Progenitor cell of endocrine pancreas (in vitro differentiated cells): Measurements from ENCODE around the gene UGT1A3. TPM values are rescaled to one million over a fixed set of nuclear protein-coding genes. Genes with fewer than 3 reads are reported as not detected.

Experiments used
- DNase-seq: peaks from one replicate; pipeline ENCODE4 v3.0.0; 2021; ENCODE audit warnings: low spot score; ENCODE audit not compliant: unreplicated experiment
- H3K27ac Mint-ChIP-seq: 2 replicates; pipeline ENCODE4 v1.8.0; 2021; ENCODE audit warnings: mild to moderate bottlenecking, moderate library complexity, mixed read lengths
- H3K27me3 Mint-ChIP-seq: 2 replicates; pipeline ENCODE4 v1.8.0; 2021; ENCODE audit warnings: mixed read lengths
- H3K36me3 Mint-ChIP-seq: 2 replicates; pipeline ENCODE4 v1.8.0; 2022; ENCODE audit warnings: mixed read lengths; ENCODE audit not compliant: insufficient read depth
- H3K4me1 Mint-ChIP-seq: 2 replicates; pipeline ENCODE4 v1.8.0; 2021; ENCODE audit warnings: low read depth, mixed read lengths
- H3K4me3 Mint-ChIP-seq: 2 replicates; pipeline ENCODE4 v1.8.0; 2021; ENCODE audit warnings: low read depth, mild to moderate bottlenecking, moderate library complexity, mixed read lengths
- H3K9me3 Mint-ChIP-seq: 2 replicates; pipeline ENCODE4 v1.8.0; 2021; ENCODE audit warnings: low read depth, mixed read lengths
- total RNA-seq: library from RNA; stranded (reverse); gene quantifications from 2 replicates; pipeline ENCODE4 v1.2.1, GENCODE V29; 2021
- TF ChIP-seq, protein P1 (sequence below): fragments of 200-600 bp; sonication (generic); IDR thresholded peaks from one replicate; pipeline ENCODE4 v1.5.0; 2021; ENCODE audit warnings: antibody characterized with exemption, mild to moderate bottlenecking; ENCODE audit not compliant: unreplicated experiment

The UGT1A3 gene
- total RNA-seq, 1 donor from 2014 or later, result not detected

DNA sequence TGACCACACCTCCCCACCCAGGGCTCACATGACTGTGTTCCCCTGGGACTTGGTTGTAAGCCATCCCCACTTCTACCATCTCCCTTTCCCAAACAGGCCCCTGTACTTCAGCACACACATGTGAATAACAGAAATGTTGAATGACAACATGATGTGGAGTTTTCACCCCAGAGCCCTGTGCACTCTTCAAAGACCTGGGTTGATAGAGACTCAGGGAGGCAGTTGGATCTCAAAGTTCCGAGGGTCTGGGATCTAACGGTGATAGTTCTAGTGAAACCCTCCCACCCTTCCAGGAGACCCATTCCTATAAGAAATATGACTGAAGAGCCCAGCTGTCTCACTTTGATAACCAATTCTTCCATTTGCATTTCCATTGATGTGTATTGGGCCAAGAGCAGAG, 49.2 kb downstream of the UGT1A3 start, which contains the start of gene MROH2A:
Gene MROH2A, plus strand, starts transcription at position 301 of the 400 bp plus-strand sequence. CDS start 1,029 bp downstream, outside the sequence.
- Mint-ChIP-seq H3K4me1 (no peaks in the 10 kb centered on the region), H3K36me3 (no peaks in the 10 kb centered on the region), H3K27ac (no peak within 1 kb of the TSS), H3K9me3 (peaks cover 6% of the 10 kb centered on the region), H3K4me3 (no peak within 1 kb of the TSS), H3K27me3 (peaks cover 12% of the 10 kb centered on the region)
- DNase-seq, result no peak
- TF ChIP-seq, protein P1, sequence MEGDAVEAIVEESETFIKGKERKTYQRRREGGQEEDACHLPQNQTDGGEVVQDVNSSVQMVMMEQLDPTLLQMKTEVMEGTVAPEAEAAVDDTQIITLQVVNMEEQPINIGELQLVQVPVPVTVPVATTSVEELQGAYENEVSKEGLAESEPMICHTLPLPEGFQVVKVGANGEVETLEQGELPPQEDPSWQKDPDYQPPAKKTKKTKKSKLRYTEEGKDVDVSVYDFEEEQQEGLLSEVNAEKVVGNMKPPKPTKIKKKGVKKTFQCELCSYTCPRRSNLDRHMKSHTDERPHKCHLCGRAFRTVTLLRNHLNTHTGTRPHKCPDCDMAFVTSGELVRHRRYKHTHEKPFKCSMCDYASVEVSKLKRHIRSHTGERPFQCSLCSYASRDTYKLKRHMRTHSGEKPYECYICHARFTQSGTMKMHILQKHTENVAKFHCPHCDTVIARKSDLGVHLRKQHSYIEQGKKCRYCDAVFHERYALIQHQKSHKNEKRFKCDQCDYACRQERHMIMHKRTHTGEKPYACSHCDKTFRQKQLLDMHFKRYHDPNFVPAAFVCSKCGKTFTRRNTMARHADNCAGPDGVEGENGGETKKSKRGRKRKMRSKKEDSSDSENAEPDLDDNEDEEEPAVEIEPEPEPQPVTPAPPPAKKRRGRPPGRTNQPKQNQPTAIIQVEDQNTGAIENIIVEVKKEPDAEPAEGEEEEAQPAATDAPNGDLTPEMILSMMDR, result no peak

DNA sequence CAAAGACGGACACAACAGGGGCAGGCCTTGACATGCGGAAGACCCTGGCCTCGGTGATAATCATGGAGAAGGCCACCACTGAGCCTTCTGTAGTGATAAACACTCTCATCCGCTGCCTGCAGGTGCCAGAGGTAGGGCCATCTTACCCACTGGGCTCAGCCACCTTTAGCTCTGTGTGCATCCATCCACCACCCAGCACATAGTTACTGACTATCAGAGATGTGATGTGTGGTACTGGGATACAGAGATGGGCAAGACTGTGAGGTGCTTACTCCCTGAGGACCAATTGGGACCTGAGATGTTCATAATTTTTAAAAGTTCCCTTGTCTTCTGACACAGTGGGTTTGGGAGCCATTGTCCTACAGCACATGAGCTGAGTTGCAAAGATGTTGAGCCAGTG, 50.9 kb downstream of the UGT1A3 start:
- no peaks in the 10 kb centered on the region for H3K4me1 Mint-ChIP-seq
- peaks cover 6% of the 10 kb centered on the region for H3K9me3 Mint-ChIP-seq
- H3K4me3 Mint-ChIP-seq, result no peak overlapping the region
- peaks cover 14% of the 10 kb centered on the region for H3K27me3 Mint-ChIP-seq
- TF ChIP-seq, protein P1, result no peak
- no peak overlapping the region for H3K27ac Mint-ChIP-seq
- DNase-seq, result no peak
- no peaks in the 10 kb centered on the region for H3K36me3 Mint-ChIP-seq

DNA sequence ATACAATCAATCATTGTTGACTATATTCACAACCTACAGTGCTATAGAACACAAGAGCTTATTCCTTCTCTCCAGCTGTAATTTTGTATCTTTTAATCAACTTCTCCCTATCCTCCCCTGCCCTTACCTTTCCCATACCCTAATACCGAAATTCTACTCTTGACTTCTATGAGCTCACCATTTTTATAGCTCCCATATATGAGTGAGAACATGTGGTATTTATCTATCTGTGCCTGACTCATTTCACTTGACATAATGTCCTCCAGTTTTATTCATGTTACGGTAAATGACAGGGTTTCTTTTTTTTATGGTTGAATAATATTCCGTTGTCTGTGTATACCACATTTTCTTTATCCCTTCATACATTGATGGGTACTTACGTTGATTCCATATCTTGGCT, 51.9 kb downstream of the UGT1A3 start:
- no peak overlapping the region for H3K4me3 Mint-ChIP-seq
- no peak overlapping the region for H3K27ac Mint-ChIP-seq
- H3K27me3 Mint-ChIP-seq, result peaks cover 14% of the 10 kb centered on the region
- no peaks in the 10 kb centered on the region for H3K36me3 Mint-ChIP-seq
- no peak for DNase-seq
- no peaks in the 10 kb centered on the region for H3K4me1 Mint-ChIP-seq
- peaks cover 6% of the 10 kb centered on the region for H3K9me3 Mint-ChIP-seq
- TF ChIP-seq, protein P1, result no peak

DNA sequence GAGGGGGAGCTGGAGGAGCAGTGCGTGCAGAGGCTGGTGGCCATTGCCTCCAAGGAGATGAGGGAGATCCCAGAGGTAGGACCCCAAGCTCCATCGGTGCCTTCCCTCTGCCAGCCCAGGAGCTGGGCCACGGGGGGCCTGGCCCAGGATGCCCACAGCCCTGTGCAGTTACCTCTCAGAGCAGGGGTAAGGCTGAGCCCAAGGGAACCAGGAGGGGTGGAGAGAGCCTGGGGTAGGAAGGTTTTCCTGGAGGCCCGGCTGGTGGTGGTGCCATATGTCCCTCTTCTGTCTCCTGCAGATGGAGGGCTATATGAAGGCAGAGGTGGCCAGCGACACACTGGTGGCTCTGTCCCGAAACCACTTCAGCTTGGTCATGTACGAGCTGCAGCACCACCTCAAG, 60.7 kb downstream of the UGT1A3 start:
- Mint-ChIP-seq H3K27ac (no peak overlapping the region), H3K36me3 (no peaks in the 10 kb centered on the region), H3K4me1 (no peaks in the 10 kb centered on the region), H3K27me3 (peaks cover 11% of the 10 kb centered on the region), H3K9me3 (no peaks in the 10 kb centered on the region), H3K4me3 (no peak overlapping the region)
- TF ChIP-seq, protein P1, result no peak
- DNase-seq, result no peak

DNA sequence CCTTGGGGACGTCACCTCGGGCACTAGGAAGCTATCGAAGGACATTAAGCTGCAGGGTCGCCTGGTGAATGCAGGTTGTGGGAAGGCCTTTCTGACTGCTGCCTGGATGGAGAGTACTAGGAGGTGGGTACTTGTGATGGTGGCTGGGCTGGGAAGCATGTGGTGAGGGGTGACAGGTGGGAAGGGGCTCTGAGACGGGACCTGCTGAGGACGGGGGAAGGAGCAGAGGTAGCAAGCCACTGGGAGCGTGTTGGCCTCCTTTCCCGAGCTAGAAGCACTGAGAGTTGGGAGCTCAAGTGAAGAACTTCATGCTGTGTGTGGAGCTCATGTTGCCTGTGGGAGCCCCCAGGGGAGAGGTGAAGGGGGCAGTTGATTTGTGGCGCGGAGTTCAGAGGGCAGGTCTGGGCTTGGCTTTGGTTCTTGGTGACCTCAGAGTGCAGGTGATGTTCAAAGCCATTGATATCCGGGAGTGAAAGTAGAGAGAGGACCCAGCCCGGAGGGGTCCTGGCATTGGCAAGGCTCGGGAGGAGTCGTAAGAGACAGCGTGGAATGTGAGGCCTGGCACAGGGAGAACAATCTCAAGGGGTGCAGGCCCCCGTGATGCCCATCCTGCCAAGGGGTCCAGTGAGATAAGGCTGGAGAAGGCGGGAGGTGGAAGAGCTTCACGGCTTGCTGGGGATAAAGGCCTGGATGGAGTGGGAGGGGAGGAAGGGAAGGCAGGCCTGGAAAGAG, 62.5 kb downstream of the UGT1A3 start:
- Mint-ChIP-seq H3K27me3 (peaks cover 11% of the 10 kb centered on the region), H3K9me3 (no peaks in the 10 kb centered on the region), H3K36me3 (no peaks in the 10 kb centered on the region), H3K27ac (no peak overlapping the region), H3K4me1 (no peaks in the 10 kb centered on the region), H3K4me3 (no peak overlapping the region)
- DNase-seq, result no peak
- TF ChIP-seq, protein P1, result no peak
